GM19025 (cell line): ENCODE results near the gene RGS3.

Source experiments
- ATAC-seq: cut with Tn5 transposase; IDR thresholded peaks from one replicate; pipeline ENCODE4 v1.9.1; 2021; ENCODE audit warnings: mild to moderate bottlenecking, low read depth, moderate library complexity; ENCODE audit not compliant: unreplicated experiment

The RGS3 gene

GRCh38 chr9:113567361-113568080 lies 104.0 kb downstream of the RGS3 start:
- ATAC-seq = no peak

GRCh38 chr9:113568081-113568435 lies 104.5 kb downstream of the RGS3 start:
- no peak for ATAC-seq

GRCh38 chr9:113568571-113569321 lies 105.2 kb downstream of the RGS3 start:
- no peak for ATAC-seq

GRCh38 chr9:113569472-113570060 lies 106.0 kb downstream of the RGS3 start:
- ATAC-seq = no peak

GRCh38 chr9:113570106-113570505 lies 106.6 kb downstream of the RGS3 start:
- ATAC-seq = no peak

- ATAC-seq = no peak
These were observed 107.5 kb downstream of the RGS3 start for GRCh38 chr9:113570749-113571711.

- ATAC-seq = no peak
These were observed 108.7 kb downstream of the RGS3 start for GRCh38 chr9:113572076-113572861.

GRCh38 chr9:113573046-113573958 lies 109.8 kb downstream of the RGS3 start:
- ATAC-seq = no peak

GRCh38 chr9:113573959-113574352 lies 110.4 kb downstream of the RGS3 start:
- no peak for ATAC-seq

GRCh38 chr9:113574441-113575262 lies 111.1 kb downstream of the RGS3 start:
- no peak for ATAC-seq

- no peak for ATAC-seq
These were observed 114.2 kb downstream of the RGS3 start for GRCh38 chr9:113577525-113578261.

- ATAC-seq = no peak
These were observed 114.8 kb downstream of the RGS3 start for GRCh38 chr9:113578279-113578865.

GRCh38 chr9:113578882-113579282 lies 115.4 kb downstream of the RGS3 start:
- peak; percentile 38 for ATAC-seq

- ATAC-seq = no peak
These were observed 115.9 kb downstream of the RGS3 start for GRCh38 chr9:113579283-113580040.

- ATAC-seq = no peak
These were observed 116.8 kb downstream of the RGS3 start for GRCh38 chr9:113580041-113580953.
